K562 (cell line): ENCODE results near the gene GALNT18. TPM values are rescaled to one million over a fixed set of nuclear protein-coding genes. Genes with fewer than 3 reads are reported as not detected.

ENCODE experiments used
- ATAC-seq: fragments of 200-7000 bp; cut with Tn5 transposase; 3 replicates; pipeline ENCODE4 v1.9.1; 2020; ENCODE audit warnings: moderate library complexity
- BruUV-seq: library from RNA; stranded (reverse); fragments of 400-500 nt; replicated peaks from 2 replicates; lab custom pipeline; 2021; lab: Mats Ljungman, UMichigan
- CTCF ChIA-PET: fragments of 300-600 bp; formaldehyde crosslinking; extraction: SDS; loops from one replicate; lab custom pipeline; 2021; ENCODE audit warnings: low intra/inter-chr PET ratio; lab: Yijun Ruan, JAX
- POLR2A ChIA-PET: fragments of 300-600, 350-650 bp; sonication (Branson Sonifier 250); formaldehyde crosslinking; extraction: SDS; loops from one replicate; lab custom pipeline; 2021; ENCODE audit warnings: antibody characterized with exemption, inconsistent platforms; lab: Yijun Ruan, JAX
- DNase-seq, 4 experiments: peaks; one replicate each; pipeline versions ENCODE4 v3.0.0 to v3.0.0-alpha.2; 2011 to 2018; ENCODE audit warnings: low spot score in 3 of 4, mixed read lengths in 3 of 4; ENCODE audit errors: extremely low read depth in 1 of 4
- FAIRE-seq: peaks from 2 replicates; lab custom pipeline; 2011; peaks lifted over from hg19 to GRCh38; lab: Jason Lieb, UNC
- H2AFZ ChIP-seq: 2 replicates; pipeline ENCODE4 v1.6.0; 2011; ENCODE audit warnings: low read depth, low read length, control low read depth, inconsistent platforms
- H3K27ac ChIP-seq: fragments of 200-600 bp; 3 replicates; pipeline ENCODE4 v1.8.0; 2011; ENCODE audit warnings: low read depth, mild to moderate bottlenecking, control low read depth, inconsistent platforms, low read length, moderate library complexity, mixed read lengths; ENCODE audit errors: extremely low read depth
- H3K27me3 ChIP-seq, 2 experiments: fragments of 300-600 bp in 1 of 2; 2 replicates in 1 of 2; 3 replicates in 1 of 2; pipeline versions ENCODE4 v1.6.0 to v1.8.0; 2011; ENCODE audit warnings: inconsistent platforms in 2 of 2, low read length in 2 of 2, mild to moderate bottlenecking in 1 of 2, mixed read lengths in 1 of 2, moderate library complexity in 1 of 2; ENCODE audit not compliant: control insufficient read depth in 2 of 2, insufficient read depth in 2 of 2
- H3K36me3 ChIP-seq: fragments of 300-600 bp; 3 replicates; pipeline ENCODE4 v1.8.0; 2011; ENCODE audit warnings: mild to moderate bottlenecking, low read length, inconsistent platforms; ENCODE audit not compliant: control insufficient read depth, insufficient read depth
- H3K4me1 ChIP-seq, 2 experiments: fragments of 200-600 bp in 1 of 2; replicated peaks in 1 of 2; 2 replicates in 1 of 2; 3 replicates in 1 of 2; pipeline versions ENCODE4 v1.5.1 to v1.8.0; 2011; ENCODE audit warnings: inconsistent platforms in 2 of 2, low read length in 2 of 2, mild to moderate bottlenecking in 1 of 2, mixed read lengths in 1 of 2, moderate library complexity in 1 of 2; ENCODE audit not compliant: control insufficient read depth in 2 of 2, insufficient read depth in 2 of 2
- H3K4me2 ChIP-seq: 2 replicates; pipeline ENCODE4 v1.6.1; 2011; ENCODE audit warnings: low read length, control low read depth, inconsistent platforms, mixed read lengths; ENCODE audit not compliant: insufficient read depth
- H3K4me3 ChIP-seq: fragments of 200-600 bp; sonication (generic), shearing (Covaris generic); 2 replicates; pipeline ENCODE4 v1.5.1; 2016; ENCODE audit warnings: control low read depth, inconsistent platforms
- H3K79me2 ChIP-seq: fragments of 200-600 bp; 3 replicates; pipeline ENCODE4 v1.8.0; 2011; ENCODE audit warnings: low read length, inconsistent platforms; ENCODE audit not compliant: control insufficient read depth, insufficient read depth
- H3K9ac ChIP-seq, 2 experiments: 2 replicates each; pipeline versions ENCODE4 v1.6.0 to v1.6.1; 2011; ENCODE audit warnings: low read depth in 2 of 2, low read length in 2 of 2, control low read depth in 1 of 2, inconsistent platforms in 1 of 2, mild to moderate bottlenecking in 1 of 2, mixed read lengths in 1 of 2; ENCODE audit not compliant: insufficient read depth in 1 of 2
- H3K9me1 ChIP-seq: one replicate; pipeline ENCODE4 v1.6.0; 2011; ENCODE audit warnings: inconsistent platforms, mild to moderate bottlenecking, low read length, moderate library complexity; ENCODE audit not compliant: control insufficient read depth, insufficient read depth
- H3K9me3 ChIP-seq: replicated peaks from 2 replicates; pipeline ENCODE4 v1.5.1; 2011; ENCODE audit warnings: low read depth, low read length, inconsistent platforms; ENCODE audit not compliant: control insufficient read depth, insufficient read depth
- H4K20me1 ChIP-seq: replicated peaks from 2 replicates; pipeline ENCODE4 v1.6.1; 2011; ENCODE audit warnings: low read length, inconsistent platforms, mixed read lengths; ENCODE audit not compliant: control insufficient read depth, insufficient read depth
- ASH1L ChIP-seq: fragments of 450-650 bp; IDR thresholded peaks from 2 replicates; pipeline ENCODE4 v1.6.1; 2018; ENCODE audit warnings: borderline replicate concordance, mild to moderate bottlenecking, low read depth; ENCODE audit not compliant: partially characterized antibody
- CCNT2 ChIP-seq: IDR thresholded peaks from 2 replicates; pipeline ENCODE4 v1.6.1; 2011; ENCODE audit warnings: borderline replicate concordance, low read depth, mild to moderate bottlenecking, moderate library complexity, mixed read lengths, low read length; ENCODE audit not compliant: insufficient read length; ENCODE audit errors: extremely low read depth
- DMBX1 ChIP-seq: fragments of 250-450 bp; sonication (Bioruptor Pico); IDR thresholded peaks from 2 replicates; pipeline ENCODE4 v1.8.0; 2022; ENCODE audit warnings: inconsistent platforms, mild to moderate bottlenecking, moderate library complexity, borderline replicate concordance
- HNRNPLL ChIP-seq: fragments of 200-400 bp; formaldehyde crosslinking; IDR thresholded peaks from 2 replicates; pipeline ENCODE4 v1.6.1; 2017; ENCODE audit warnings: low read length, low read depth, mild to moderate bottlenecking; ENCODE audit not compliant: poor library complexity, severe bottlenecking
- KHSRP ChIP-seq: fragments of 450-650 bp; IDR thresholded peaks from 2 replicates; pipeline ENCODE4 v1.6.1; 2017
- MITF ChIP-seq: IDR thresholded peaks from 2 replicates; pipeline ENCODE4 v1.6.1; 2014; ENCODE audit warnings: antibody characterized with exemption
- MLX ChIP-seq, 2 experiments: fragments of 450-650 bp in 1 of 2; sonication (generic) in 1 of 2; formaldehyde crosslinking; conservative IDR thresholded peaks; 2 replicates each; pipeline versions ENCODE4 v1.4.0 to v1.8.1; 2020 to 2022; ENCODE audit warnings: mild to moderate bottlenecking in 1 of 2, missing genetic modification reagents in 1 of 2
- RAD51 ChIP-seq: fragments of 450-650 bp; IDR thresholded peaks from 2 replicates; pipeline ENCODE4 v1.7.1; 2016; ENCODE audit warnings: low read depth, mild to moderate bottlenecking, borderline replicate concordance
- SAP30 ChIP-seq: fragments of 200-600 bp; sonication (generic); IDR thresholded peaks from 2 replicates; pipeline ENCODE4 v1.6.1; 2012; ENCODE audit warnings: borderline replicate concordance, low read depth, mild to moderate bottlenecking, moderate library complexity, low read length, control low read depth, inconsistent platforms; ENCODE audit not compliant: insufficient read depth, poor library complexity, severe bottlenecking
- SMARCA4 ChIP-seq: fragments of 450-650 bp; IDR thresholded peaks from 2 replicates; pipeline ENCODE4 v1.6.1; 2016
- SMC3 ChIP-seq: conservative IDR thresholded peaks from 2 replicates; pipeline ENCODE4 v1.6.1; 2011; ENCODE audit warnings: low read depth, low read length, improper control_type of control experiment; ENCODE audit not compliant: insufficient read depth
- TAF9B ChIP-seq: fragments of 450-650 bp; IDR thresholded peaks from 2 replicates; pipeline ENCODE4 v1.6.1; 2018; ENCODE audit warnings: mild to moderate bottlenecking; ENCODE audit not compliant: partially characterized antibody
- ZEB2 ChIP-seq: fragments of 450-650 bp; IDR thresholded peaks from 2 replicates; pipeline ENCODE4 v1.6.1; 2016
- ZKSCAN8 ChIP-seq: fragments of 200-800 bp; sonication (Bioruptor generic); IDR thresholded peaks from 2 replicates; pipeline ENCODE4 v1.6.1; 2016; ENCODE audit warnings: missing genetic modification characterization, missing compliant biosample characterization
- ZNF143 ChIP-seq: sonication (generic); formaldehyde crosslinking; IDR thresholded peaks from 2 replicates; pipeline ENCODE4 v1.9.0; 2022; ENCODE audit warnings: mild to moderate bottlenecking, missing genetic modification reagents
- ZNF232 ChIP-seq: sonication (generic); formaldehyde crosslinking; IDR thresholded peaks from 2 replicates; pipeline ENCODE4 v1.8.0; 2022; ENCODE audit warnings: mild to moderate bottlenecking, missing genetic modification reagents
- ZNF347 ChIP-seq: fragments of 450-650 bp; formaldehyde crosslinking; IDR thresholded peaks from 2 replicates; pipeline ENCODE4 v1.4.0; 2020; ENCODE audit warnings: low read depth, mild to moderate bottlenecking, moderate library complexity
- ZNF584 ChIP-seq: fragments of 200-800 bp; sonication (Bioruptor generic); IDR thresholded peaks from 2 replicates; pipeline ENCODE4 v1.6.1; 2016; ENCODE audit warnings: low read depth, mild to moderate bottlenecking, missing genetic modification characterization, missing compliant biosample characterization
- in situ Hi-C: fragments of 300-500 bp; cut with MboI; formaldehyde crosslinking; loops from 4 replicates; pipeline ENCODE4 v1.15.0; 2018; ENCODE audit warnings: inconsistent platforms, mixed read lengths
- intact Hi-C: fragments of 100-400 bp; cut with micrococcal nuclease; formaldehyde crosslinking; loops from 2 replicates; pipeline ENCODE4 v1.14.2; 2022
- polyA plus RNA-seq, 8 experiments: library from polyadenylated mRNA; depleted of rRNA in 4 of 8; stranded (reverse) in 5 of 8; unstranded in 3 of 8; fragments of >200 nt; fragmentation: Nextera tagmentation in 2 of 8; fragmentation: Illumina TruSeq in 1 of 8; extraction: Ambion mirVana in 2 of 8; extraction: Trizol in 1 of 8; gene quantifications; 2 replicates each; pipeline versions ENCODE4 v1.2.1 to v1.2.3, GENCODE V29; 2011 to 2014; ENCODE audit warnings: inconsistent platforms in 1 of 8, missing spikeins in 1 of 8
- total RNA-seq, 7 experiments: library from RNA; depleted of rRNA in 6 of 7; stranded (reverse); fragments of >200 nt in 6 of 7; fragmentation: Illumina TruSeq in 2 of 7; extraction: Trizol in 2 of 7; gene quantifications; 2 replicates each; pipeline versions ENCODE4 v1.2.1 to v1.2.3, GENCODE V29; 2011 to 2021; ENCODE audit warnings: low replicate concordance in 1 of 7

Gene GALNT18
- total and polyA plus RNA-seq, 9 of the 15 experiments (the other 6 are each of a cell fraction or from before 2014, with no cell fraction given), result not detected

GRCh38 chr11:11604370-11604990, 17.3 kb downstream of the GALNT18 start (continued):
- no peak for TF ChIP-seq RAD51
- TF ChIP-seq ZKSCAN8 (CRISPR knock-in tag), result no peak
- TF ChIP-seq, all 486 proteins: peak for 0

- POLR2A ChIA-PET, result no interaction called here
- no peak overlapping the region for H3K4me3 ChIP-seq
- intact Hi-C loops (no loop called here), in situ Hi-C loops (no loop called here)
- no TSS peak for BruUV-seq
- no peak overlapping the region for H3K27ac ChIP-seq
- no peaks in the 10 kb centered on the region for H4K20me1 ChIP-seq
- H3K9ac ChIP-seq, result no peak overlapping the region
- CTCF ChIA-PET, result no interaction called here
- H2AFZ ChIP-seq, result no peak overlapping the region
- no peaks in the 10 kb centered on the region for H3K9me3 ChIP-seq
- H3K4me2 ChIP-seq, result no peak overlapping the region
- ATAC-seq (no peak), DNase-seq (no peak), FAIRE-seq (no peak)
- no peaks in the 10 kb centered on the region for H3K36me3 ChIP-seq
- no peaks in the 10 kb centered on the region for H3K4me1 ChIP-seq
- H3K27me3 ChIP-seq, result peaks cover 3 to 16% of the 10 kb centered on the region in 2 experiments; a peak in 4 of 5 replicates
- H3K79me2 ChIP-seq, result no peaks in the 10 kb centered on the region
- H3K9me1 ChIP-seq, result no peaks in the 10 kb centered on the region
- TF ChIP-seq CCNT2 (no peak), MITF (no peak), SMARCA4 (no peak), ZEB2 (no peak), ZNF232 (no peak), ZNF143 (CRISPR knock-in tag) (no peak), HNRNPLL (no peak), ZNF584 (no peak), DMBX1 (CRISPR knock-in tag) (no peak), TAF9B (no peak), SMC3 (no peak), ZNF347 (CRISPR knock-in tag) (no peak), SAP30 (no peak), KHSRP (no peak), ASH1L (no peak), MLX (CRISPR knock-in tag; conservative IDR thresholded peaks at IDR 0.05) (no peak)
Measured at GRCh38 chr11:11602011-11602410, 19.8 kb downstream of the GALNT18 start.
